SIG-M5 treated with dmso at 0.1 percent for 504 hours (cell line): ENCODE results near the gene TNK1.
A peak's percentile ranks its signal among the peaks of the same experiment; 100 is the strongest.

Experiments
- DNase-seq: peaks from one replicate; lab custom pipeline; 2025; ENCODE audit not compliant: unreplicated experiment; lab: John Stamatoyannopoulos, UW

The TNK1 gene

DNA sequence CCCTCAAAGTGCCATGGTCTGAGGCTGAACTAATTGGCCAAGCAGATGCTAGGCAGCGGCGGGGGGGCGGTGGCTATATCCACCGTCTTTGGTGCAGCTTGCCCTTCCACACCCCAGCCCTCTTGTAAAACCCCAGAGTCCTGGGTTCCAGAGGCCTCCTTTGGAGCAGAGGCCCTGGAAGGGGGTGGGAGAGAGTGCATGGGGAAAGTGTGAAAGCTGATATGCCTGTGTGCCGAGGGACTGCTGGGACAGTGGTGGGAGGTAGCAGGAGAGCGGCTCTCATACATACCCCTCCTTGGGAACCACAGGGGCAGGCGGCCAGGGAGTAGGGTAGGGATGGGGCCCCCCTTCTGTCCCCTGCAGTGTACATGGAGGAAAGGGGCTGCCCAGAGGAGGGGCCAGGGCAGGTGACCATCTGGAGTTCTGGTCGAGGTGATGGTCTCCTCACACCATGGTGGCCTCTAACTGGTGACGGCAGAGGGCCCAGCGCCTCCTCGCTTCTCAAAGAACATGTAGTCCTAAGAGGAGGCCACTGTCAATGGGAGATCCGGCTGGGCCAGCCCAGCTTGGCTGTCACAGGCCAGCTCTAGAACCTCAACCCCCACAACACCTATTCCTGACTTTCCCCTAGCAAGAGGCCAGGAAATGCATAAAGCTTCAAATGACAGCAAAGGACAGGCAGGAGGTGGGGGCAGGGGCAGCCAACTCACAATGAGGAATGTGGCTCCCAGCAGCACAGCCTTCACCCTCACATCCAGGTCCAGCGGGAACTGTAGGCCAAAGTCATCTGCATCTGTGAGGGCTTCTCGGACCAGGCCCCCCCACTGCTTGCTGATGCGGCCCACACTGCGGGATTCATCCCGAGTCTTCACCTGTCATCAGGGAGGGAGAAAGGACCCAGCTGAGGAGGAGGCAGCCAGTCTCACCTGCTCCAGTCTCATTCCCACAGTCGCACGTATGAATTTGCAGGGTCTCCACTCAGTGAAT, 9.3 kb downstream of the TNK1 start:
- DNase-seq: no peak

DNA sequence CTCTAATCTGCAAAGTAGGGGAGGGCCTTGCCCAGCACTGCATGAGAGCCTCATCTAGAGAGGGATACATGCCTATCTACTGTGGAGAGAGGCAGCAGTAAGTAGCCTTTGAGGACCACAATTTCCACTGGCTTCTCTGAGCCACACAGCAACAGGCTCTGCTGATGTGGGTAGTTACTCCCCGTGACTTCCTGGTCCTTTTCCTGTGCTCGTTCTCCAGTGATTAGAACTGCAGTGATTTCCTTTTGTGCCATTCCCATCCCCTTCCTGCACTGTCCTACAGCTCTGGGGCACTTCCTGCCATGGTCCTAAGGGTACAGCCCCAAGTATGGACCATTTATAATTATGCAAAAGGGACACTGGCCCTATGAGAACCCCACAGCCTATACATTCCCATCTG, 10.4 kb downstream of the TNK1 start:
- DNase-seq: no peak

DNA sequence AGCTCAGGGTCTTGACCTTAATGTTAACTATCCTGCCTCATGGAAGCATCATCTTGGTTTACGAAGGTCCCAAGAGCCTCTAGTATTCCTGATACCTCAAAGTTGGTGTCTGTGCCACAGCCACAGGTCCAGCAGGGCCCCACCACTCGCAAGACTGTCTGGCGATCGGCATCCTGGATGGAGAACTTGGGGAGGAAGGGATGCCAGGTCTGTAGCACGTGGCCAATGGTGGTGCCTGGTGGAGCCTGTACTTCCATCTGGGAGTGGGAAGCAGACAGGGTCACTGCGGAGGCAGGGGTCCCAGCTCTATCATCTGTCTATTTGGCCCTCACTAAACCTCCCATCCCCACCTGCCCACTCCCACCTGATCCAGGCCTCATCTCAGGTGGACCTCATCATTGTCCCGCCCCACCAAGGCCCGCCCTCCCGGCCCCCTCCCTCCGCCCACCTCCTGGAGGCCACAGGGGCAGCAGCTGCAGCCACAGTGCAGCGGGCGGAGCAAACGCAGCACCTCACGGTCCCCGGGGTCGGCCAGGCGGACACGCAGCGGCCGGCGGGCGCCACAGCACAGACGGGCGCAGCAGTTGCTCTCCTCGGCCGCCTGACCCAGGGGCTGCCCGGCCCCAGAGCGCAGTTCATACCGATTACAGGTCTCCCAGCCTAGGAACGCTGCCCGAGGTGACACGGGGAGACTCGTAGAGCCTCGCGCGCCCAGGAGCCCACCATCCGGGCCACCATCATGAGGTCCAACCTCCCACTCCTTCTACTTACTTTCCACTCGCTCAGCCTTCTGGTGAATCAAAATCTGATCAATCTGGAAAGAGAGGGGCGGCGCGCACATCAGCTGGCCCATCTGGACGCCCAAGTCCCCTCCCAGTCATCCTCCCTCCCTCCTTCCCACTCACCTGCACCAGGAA, 12.1 kb downstream of the TNK1 start:
- no peak for DNase-seq

DNA sequence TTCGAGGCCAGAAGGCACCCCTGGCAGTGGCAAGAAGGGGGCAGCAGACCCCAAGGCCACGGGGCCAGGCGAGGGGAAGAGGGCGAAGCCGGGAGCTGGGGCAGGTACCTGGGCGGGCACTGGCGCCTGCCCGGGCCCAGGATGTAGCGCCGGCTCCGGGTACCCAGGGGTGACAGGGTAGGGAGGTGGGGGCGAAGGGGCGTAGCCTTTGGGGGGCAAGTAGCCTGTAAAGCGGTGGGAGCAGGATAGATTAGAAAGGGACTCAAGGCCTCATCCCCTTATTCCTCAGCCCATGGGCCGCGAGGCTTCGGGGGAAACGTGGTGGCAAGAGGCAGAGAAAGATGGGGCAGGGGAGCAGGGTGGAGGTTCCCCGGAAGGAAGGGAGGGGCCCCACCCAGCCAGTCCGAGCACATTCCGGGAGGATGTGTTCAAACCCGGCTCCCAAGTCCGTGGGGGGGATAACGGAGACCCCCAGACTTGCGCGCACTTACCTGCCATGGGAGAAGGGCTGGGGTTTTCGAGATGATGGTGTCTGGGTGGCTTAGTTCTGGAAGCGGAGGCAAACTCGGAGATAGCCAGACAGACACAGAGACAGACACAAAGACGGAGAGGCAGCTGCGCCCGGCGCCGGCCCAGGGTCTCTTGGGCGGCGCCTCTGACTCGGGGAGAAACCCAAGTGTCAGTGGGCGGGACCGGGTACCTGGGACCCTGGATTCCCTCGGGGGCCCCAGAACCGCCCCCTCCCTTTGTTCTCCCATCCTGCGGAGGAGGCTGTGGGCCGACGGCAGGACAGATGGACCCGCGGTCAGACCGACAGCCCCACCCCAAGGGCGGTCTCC, 12.9 kb downstream of the TNK1 start:
- no peak for DNase-seq

DNA sequence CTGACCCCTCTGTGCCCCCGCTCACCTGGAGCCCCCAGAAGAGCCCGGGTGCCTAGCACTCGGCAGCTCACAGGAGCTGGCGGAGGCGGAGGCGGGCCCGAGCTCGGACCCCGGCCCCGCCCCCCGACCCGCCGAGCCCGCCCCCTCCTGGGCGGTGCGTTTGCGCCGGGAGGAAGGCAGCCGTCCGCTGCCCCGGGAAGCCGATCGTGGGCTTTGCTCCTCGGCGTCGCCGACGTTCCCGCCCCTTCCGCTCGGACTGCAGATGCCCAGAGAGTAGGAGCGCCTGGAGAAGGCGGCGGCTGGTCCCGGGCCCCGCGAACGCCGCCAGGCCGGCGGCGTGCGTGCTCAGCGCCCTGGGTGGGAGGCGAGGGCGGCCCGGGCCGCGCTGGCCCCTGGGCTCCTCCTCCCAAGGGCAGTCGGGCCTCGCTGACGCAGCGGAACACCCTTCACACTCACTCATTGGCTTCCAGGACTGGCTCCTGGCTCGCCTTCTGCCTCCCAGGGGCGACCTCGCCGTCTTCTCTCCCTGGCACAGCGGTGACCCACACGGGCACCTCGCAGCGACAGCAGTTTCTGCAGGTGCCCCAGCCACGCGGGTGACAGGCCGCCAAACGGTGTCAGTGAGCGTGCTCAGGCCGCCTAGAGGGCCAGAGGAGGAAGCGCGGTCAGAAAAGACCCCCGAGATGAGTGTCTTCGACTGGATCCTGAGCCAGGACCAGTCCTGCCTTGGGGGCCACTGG, 13.7 kb downstream of the TNK1 start, which contains the start of gene PLSCR3:
Gene PLSCR3, minus strand, starts transcription at position 74 of the 740 bp plus-strand sequence. CDS start 415 bp downstream, outside the sequence.
- DNase-seq: peak; percentile 73

DNA sequence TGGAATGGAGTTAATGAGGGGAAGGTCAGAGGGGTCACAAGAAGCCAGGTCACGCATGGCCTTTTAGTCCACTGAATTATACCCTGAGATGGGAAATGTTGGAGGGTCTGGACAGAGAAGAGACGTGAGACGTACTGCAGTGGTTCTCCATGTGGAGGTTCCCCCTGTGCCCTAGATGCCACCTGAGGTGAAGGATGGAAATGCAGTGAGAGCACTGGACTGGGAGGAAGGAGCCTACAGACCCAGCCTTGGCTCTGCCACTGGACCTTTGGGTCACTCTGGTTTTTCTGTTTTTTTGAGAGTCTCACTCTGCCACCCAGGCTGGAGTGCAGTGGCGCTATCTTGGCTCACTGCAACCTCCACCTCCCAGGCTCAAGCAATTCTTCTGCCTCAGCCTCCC, 15.3 kb downstream of the TNK1 start:
- no peak for DNase-seq

DNA sequence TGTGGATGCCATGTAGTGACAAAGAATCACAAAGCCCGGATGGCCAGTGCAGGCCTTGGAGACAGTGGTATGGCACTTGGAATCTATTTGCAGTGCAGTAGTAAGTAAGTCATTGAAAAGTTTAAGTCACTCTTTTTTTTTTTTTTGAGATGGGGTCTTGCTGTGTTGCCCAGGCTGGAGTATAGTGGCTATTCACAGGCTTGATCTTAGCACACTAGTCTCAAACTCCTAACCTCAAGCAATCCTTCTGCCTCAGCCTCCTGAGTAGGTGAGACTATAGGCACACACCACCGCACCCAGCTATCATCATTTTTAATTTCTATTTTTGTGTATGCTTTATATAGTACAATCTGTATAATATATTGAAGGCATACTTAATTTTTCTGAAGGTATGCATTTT, 17.7 kb downstream of the TNK1 start:
- DNase-seq: no peak

DNA sequence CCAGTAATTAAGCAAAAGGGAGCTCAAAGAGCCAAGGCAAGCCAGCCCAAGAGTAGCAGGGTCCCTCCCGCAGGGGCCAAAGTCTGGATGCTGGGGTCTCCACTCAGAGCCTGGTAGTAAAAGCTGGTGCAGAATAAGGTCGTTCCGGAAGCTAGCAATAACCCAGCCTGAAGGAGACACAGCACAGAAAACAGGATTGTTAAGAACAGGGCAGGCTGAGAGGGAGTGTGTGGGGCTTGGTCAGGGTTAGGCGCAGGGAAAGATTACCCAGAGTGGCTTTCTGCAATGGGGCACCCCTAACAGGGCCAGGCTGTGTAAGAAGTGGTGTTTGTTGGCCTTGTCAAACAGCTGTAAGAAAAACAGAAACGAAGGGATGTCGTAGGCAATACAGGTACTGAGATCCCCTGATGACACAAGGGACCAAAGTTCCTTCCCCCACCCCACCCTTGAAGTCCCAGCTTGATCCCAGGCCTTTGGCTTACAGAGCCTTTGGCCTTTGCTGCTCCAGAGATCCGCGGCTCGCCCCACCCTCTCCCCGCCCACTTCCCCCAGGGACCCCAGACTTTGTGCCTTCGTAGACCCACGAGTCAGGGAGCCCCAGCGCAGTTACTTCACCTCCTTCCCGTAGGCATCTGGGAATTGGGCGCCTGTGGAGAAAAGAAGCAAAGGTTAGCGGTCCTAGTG, 22.3 kb downstream of the TNK1 start:
- no peak for DNase-seq

DNA sequence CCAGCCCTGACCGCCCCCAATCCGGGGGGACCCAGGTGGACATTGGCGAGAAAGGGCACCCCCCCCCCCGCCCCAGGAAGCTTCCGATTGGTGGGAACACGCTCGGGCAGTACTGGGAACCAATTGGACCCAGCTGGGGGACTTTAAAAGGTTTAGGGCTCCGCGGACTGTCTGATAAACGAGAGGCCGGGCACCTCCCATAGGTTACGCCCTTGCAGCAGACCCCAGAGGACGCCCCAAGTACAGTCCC, 22.8 kb downstream of the TNK1 start:
- DNase-seq: peak; percentile 77

DNA sequence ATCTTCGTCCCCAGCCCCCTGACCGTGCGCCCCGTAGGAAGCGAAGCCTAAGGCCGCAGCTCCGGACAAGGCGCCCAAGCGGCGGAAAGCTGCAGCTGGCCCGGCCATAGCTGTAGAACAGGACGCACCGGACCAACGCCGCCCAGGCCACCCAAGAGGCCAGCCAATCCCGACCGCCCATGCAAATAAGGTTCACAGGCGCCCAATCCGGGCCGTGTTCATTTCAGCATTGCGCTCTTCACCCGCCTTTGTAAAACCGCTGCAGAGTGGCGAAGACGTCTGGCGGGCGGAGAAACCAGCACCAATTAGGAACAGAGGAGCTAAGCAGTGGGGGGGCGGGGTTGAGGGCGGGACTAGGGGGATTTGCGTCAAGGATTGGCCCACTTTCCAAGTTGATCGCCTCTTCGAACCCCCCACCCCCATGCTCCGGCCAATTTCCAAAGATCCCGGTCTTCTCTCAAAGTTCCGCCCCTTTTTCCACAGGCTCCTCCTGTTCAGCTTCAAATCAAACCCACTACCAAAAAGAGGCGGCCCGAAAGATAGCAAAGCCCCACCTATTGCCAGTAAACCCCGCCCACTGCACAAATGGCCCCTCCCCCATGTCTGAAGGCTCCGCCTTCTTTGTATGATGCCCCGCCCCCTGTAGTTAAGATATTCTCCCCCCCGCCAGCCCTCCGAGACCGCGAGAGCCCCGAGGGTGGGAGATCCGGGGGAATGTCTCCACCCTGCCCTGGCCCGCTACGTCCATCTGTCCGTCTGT, 23.3 kb downstream of the TNK1 start, which contains the start of gene TMEM256:
Gene TMEM256, minus strand, starts transcription at position 121 of the 760 bp plus-strand sequence. Its CDS starts 13 bp downstream, at position 108.
- DNase-seq: peak; percentile 99

DNA sequence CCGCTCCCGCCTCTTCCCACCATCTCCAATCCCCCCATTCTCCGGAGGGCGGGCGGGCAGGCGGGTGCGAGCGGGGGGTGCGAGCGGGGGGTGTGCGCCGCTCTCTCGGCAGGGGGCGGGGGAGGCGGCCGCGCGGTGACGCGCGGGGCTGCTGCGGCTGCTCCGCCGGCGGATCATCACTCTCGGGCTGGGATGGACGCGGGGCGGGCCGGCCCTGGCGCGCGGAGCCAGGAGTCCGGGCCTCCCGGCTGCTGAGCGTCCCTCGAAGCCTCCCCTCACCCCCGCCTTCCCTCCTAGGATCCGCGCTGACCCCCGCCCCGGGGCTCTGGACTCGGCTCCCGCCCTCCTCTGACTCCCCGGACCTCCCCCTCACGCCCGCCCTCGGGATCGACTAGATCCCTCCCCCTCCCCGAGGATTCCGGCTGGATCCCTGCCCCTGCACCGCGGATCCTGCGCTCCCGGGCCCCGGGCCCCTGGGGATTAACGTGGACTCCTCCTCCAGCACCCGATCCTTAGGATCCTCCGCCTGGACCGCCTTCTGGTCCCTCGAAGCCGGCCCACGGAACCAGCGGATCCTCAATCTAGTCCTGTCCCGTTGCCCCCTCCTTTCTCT, 24.0 kb downstream of the TNK1 start:
- no peak for DNase-seq

DNA sequence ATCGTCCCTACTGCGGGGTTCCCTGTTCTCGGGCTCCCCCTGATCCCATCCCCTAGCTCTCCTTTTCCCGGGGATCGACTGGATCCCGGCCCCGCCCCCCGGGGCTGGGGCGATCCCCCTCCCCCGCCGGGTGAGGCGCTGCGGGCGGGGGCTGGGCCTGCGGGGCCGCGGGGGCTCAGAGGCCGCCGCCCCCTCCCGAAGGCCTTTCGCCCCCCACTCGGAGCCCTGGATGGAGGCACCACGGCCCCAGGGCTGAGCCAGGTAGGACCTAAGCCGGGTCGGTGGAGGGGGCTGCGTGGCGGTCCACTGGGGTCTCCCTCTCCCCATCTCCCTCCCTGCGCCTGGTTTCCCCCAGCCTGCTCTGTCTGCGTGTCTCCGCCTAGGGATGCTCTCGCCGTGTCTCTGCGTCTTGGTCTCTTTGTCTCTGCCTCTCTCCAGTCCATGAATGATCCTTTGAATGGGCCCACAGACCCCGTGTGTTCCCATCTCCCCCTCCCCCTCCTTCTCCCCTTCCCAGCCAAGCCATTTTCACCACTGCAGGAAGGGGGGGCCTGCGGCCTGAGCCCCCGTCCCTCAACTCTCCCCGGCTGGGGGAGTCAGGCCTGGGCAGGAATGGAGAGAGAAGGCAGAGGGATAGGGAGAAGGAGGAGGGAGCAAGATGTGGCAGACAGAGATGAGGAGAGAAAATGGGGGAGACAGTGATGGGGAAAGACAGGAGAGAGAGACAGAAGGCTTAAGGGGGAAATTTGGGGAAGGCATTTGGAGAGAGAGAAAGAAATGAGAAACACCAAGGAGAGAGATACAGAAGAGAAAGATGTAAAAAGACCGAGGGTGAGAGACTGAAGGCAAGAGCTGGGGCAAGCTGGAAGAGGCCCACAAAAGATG, 24.7 kb downstream of the TNK1 start:
- no peak for DNase-seq

DNA sequence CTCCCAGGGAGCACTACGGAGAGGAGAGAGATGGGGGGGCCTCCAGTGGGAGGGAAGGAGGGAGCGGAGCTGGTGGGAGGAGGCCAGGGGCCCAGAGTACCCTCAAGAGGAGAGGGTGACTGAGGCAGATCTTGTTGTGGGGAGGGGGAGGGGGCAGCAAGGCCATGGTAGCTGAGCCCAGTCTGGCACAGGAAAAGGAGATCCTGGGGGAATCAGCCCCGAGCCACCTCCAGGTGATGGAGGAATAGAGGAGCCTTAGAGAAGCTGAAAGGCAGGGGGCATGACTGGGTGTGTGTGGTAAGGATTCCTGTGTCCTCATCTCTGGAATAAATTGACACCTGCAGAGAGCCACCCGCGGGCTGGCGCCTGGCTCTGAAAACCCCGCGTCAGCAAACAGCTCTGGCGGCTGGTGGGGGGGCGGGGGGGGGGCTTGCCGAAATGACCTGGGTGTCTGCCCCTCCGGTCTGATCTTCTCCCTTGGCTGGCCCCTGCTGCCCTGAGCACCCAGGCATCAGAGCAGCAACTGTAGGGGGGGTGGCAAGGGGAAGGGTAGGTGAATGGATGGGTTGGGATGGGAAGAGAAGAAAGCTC, 25.4 kb downstream of the TNK1 start:
- DNase-seq: no peak

DNA sequence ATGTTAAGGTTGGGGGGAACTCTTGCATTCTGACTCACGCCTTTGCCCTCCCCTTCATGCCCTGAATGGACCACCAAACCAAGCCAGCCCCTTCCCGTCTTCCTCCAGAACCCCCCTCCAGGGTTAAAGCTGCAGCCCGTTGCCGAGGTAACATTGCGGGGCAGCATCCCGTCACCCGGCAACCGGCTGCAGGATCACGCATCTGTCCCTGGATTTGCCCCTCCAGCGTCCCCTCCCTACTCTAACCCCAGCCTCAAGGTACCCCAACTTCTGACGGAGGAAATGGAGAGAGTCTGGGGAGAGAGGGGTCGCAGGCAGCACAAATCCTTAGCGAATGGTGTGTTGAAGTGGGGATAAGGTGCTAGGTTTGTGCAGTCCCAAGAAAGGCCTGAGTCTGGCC, 26.2 kb downstream of the TNK1 start:
- DNase-seq: no peak

DNA sequence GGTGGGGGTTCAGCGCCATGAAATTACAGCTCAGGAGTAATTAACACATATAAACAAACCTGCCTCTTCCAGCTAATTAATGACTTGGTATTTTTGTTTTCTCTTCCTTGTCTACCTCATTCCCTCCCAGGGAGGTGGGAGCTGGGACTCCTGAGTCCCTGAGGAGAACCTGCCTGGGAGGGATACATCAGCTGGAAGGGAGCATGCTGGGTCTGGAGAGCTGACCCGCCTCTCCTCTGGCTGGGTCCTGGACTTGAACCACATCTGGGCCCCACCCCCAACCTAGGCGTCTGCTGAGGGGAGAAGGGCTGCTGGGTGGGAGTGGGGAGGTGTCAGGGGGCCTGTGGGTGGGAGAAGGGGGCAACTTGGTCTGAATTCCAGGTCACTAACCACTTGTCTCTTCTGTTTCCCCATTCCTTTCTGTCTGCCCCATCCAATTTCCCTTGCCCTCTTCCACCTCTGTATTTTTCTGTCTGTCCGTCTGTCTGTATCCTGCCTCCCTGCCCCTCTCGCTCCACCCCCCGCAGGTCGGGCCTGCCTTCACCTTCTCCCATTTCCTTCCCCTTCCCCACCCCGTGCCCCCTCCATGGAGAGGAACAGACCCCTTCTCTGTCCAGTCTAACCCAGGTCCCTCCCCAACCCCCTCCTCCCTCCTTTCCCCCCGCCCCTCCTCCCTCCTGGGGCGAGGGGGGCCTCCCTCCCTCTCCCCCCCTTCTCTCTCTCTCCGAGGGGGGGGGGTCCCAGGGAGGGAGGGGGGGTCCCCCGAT, 26.8 kb downstream of the TNK1 start, which contains the start of gene NLGN2:
Gene NLGN2, plus strand, starts transcription at position 361 of the 767 bp plus-strand sequence. CDS start 411 bp downstream, outside the sequence.
- DNase-seq: no peak

DNA sequence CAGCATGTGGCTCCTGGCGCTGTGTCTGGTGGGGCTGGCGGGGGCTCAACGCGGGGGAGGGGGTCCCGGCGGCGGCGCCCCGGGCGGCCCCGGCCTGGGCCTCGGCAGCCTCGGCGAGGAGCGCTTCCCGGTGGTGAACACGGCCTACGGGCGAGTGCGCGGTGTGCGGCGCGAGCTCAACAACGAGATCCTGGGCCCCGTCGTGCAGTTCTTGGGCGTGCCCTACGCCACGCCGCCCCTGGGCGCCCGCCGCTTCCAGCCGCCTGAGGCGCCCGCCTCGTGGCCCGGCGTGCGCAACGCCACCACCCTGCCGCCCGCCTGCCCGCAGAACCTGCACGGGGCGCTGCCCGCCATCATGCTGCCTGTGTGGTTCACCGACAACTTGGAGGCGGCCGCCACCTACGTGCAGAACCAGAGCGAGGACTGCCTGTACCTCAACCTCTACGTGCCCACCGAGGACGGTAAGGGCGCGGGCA, 27.4 kb downstream of the TNK1 start:
- no peak for DNase-seq
